Activated naive CD8-positive, alpha-beta T cell treated with anti-CD3 and anti-CD28 coated beads, Interleukin-2, amount 50 U/mL, for 24 hours (primary cell): ENCODE measurements around the gene GRID1.

Experiments
- ATAC-seq: fragments of 150-1000 bp; cut with Tn5 transposase; one replicate; pipeline ENCODE4 v1.10.0; 2021
- DNase-seq: peaks from one replicate; pipeline ENCODE4 v3.0.0; 2021
- H3K27ac Mint-ChIP-seq: one replicate; pipeline ENCODE4 v1.8.0; 2021; ENCODE audit warnings: mild to moderate bottlenecking, mixed read lengths
- H3K27me3 Mint-ChIP-seq: one replicate; pipeline ENCODE4 v1.8.0; 2021; ENCODE audit warnings: mixed read lengths
- H3K36me3 Mint-ChIP-seq: one replicate; pipeline ENCODE4 v1.8.0; 2021; ENCODE audit warnings: low read depth, mixed read lengths
- H3K4me1 Mint-ChIP-seq: one replicate; pipeline ENCODE4 v1.8.0; 2021; ENCODE audit warnings: mixed read lengths
- H3K4me3 Mint-ChIP-seq: one replicate; pipeline ENCODE4 v1.8.0; 2021; ENCODE audit warnings: mild to moderate bottlenecking, moderate library complexity, mixed read lengths
- H3K9me3 Mint-ChIP-seq: one replicate; pipeline ENCODE4 v1.8.0; 2021; ENCODE audit warnings: mixed read lengths

GRID1 gene

GRCh38 chr10:86367152-86367951 is 757 bp upstream of the GRID1 start:
- no peaks in the 10 kb centered on the region for H3K9me3 Mint-ChIP-seq
- ATAC-seq (no peak), DNase-seq (no peak)
- no peak overlapping the region for H3K4me3 Mint-ChIP-seq
- peaks cover 10% of the 10 kb centered on the region for H3K4me1 Mint-ChIP-seq
- H3K36me3 Mint-ChIP-seq = no peaks in the 10 kb centered on the region
- peaks cover 63% of the 10 kb centered on the region for H3K27me3 Mint-ChIP-seq
- H3K27ac Mint-ChIP-seq = no peak overlapping the region

GRCh38 chr10:86366902-86367151 is 232 bp upstream of the GRID1 start:
- peaks cover 62% of the 10 kb centered on the region for H3K27me3 Mint-ChIP-seq
- no peaks in the 10 kb centered on the region for H3K9me3 Mint-ChIP-seq
- DNase-seq = no peak
- no peak for ATAC-seq
- H3K27ac Mint-ChIP-seq = no peak overlapping the region
- H3K4me1 Mint-ChIP-seq = peaks cover 10% of the 10 kb centered on the region
- H3K36me3 Mint-ChIP-seq = no peaks in the 10 kb centered on the region
- H3K4me3 Mint-ChIP-seq = no peak overlapping the region

- Mint-ChIP-seq H3K27me3 (peaks cover 62% of the 10 kb centered on the region), H3K4me3 (peak overlapping the region; percentile 55), H3K27ac (no peak overlapping the region), H3K9me3 (no peaks in the 10 kb centered on the region), H3K4me1 (peaks cover 10% of the 10 kb centered on the region), H3K36me3 (no peaks in the 10 kb centered on the region)
- ATAC-seq = no peak
- no peak for DNase-seq
Observed at GRCh38 chr10:86365346-86366032, 1.1 kb downstream of the GRID1 start.

GRCh38 chr10:86364491-86365345 is 1.9 kb downstream of the GRID1 start:
- DNase-seq = no peak
- H3K27me3 Mint-ChIP-seq = peaks cover 56% of the 10 kb centered on the region
- H3K4me3 Mint-ChIP-seq = no peak overlapping the region

GRCh38 chr10:86363833-86364490 is 2.6 kb downstream of the GRID1 start:
- Mint-ChIP-seq H3K9me3 (no peaks in the 10 kb centered on the region), H3K4me3 (no peak overlapping the region), H3K4me1 (peaks cover 10% of the 10 kb centered on the region), H3K27ac (no peak overlapping the region), H3K27me3 (peaks cover 53% of the 10 kb centered on the region), H3K36me3 (no peaks in the 10 kb centered on the region)
- ATAC-seq (no peak), DNase-seq (no peak)

More at GRCh38 chr10:86364491-86365345, 1.9 kb downstream of the GRID1 start:
- Mint-ChIP-seq H3K4me1 (peaks cover 10% of the 10 kb centered on the region), H3K9me3 (no peaks in the 10 kb centered on the region), H3K36me3 (no peaks in the 10 kb centered on the region), H3K27ac (no peak overlapping the region)
- no peak for ATAC-seq

GRCh38 chr10:86363184-86363832 is 3.3 kb downstream of the GRID1 start:
- H3K27ac Mint-ChIP-seq = no peak overlapping the region
- peaks cover 10% of the 10 kb centered on the region for H3K4me1 Mint-ChIP-seq
- DNase-seq = no peak
- H3K9me3 Mint-ChIP-seq = no peaks in the 10 kb centered on the region
- no peak overlapping the region for H3K4me3 Mint-ChIP-seq
- no peaks in the 10 kb centered on the region for H3K36me3 Mint-ChIP-seq
- no peak for ATAC-seq
- H3K27me3 Mint-ChIP-seq = peaks cover 48% of the 10 kb centered on the region

GRCh38 chr10:86362586-86363183 is 3.9 kb downstream of the GRID1 start:
- Mint-ChIP-seq H3K27ac (no peak overlapping the region), H3K9me3 (no peaks in the 10 kb centered on the region), H3K36me3 (no peaks in the 10 kb centered on the region), H3K4me1 (peaks cover 10% of the 10 kb centered on the region), H3K27me3 (peaks cover 42% of the 10 kb centered on the region), H3K4me3 (no peak overlapping the region)
- DNase-seq = no peak
- ATAC-seq = no peak

GRCh38 chr10:86362129-86362527 is 4.5 kb downstream of the GRID1 start:
- Mint-ChIP-seq H3K27me3 (peaks cover 41% of the 10 kb centered on the region), H3K27ac (no peak overlapping the region), H3K9me3 (no peaks in the 10 kb centered on the region), H3K4me1 (peaks cover 10% of the 10 kb centered on the region), H3K4me3 (no peak overlapping the region), H3K36me3 (no peaks in the 10 kb centered on the region)
- no peak for ATAC-seq
- DNase-seq = no peak

- peaks cover 10% of the 10 kb centered on the region for H3K4me1 Mint-ChIP-seq
- peaks cover 41% of the 10 kb centered on the region for H3K27me3 Mint-ChIP-seq
Observed at GRCh38 chr10:86361156-86362128, 5.2 kb downstream of the GRID1 start.

GRCh38 chr10:86360657-86361056 is 5.9 kb downstream of the GRID1 start:
- no peak overlapping the region for H3K27ac Mint-ChIP-seq
- ATAC-seq = no peak

More at GRCh38 chr10:86361156-86362128, 5.2 kb downstream of the GRID1 start:
- no peak overlapping the region for H3K27ac Mint-ChIP-seq
- H3K36me3 Mint-ChIP-seq = no peaks in the 10 kb centered on the region
- ATAC-seq (no peak), DNase-seq (no peak)
- no peaks in the 10 kb centered on the region for H3K9me3 Mint-ChIP-seq
- no peak overlapping the region for H3K4me3 Mint-ChIP-seq

GRCh38 chr10:86359954-86360353 is 6.6 kb downstream of the GRID1 start:
- peaks cover 7% of the 10 kb centered on the region for H3K4me1 Mint-ChIP-seq
- DNase-seq (no peak), ATAC-seq (no peak)
- H3K4me3 Mint-ChIP-seq = no peak overlapping the region
- peaks cover 31% of the 10 kb centered on the region for H3K27me3 Mint-ChIP-seq
- H3K27ac Mint-ChIP-seq = no peak overlapping the region
- no peaks in the 10 kb centered on the region for H3K36me3 Mint-ChIP-seq
- H3K9me3 Mint-ChIP-seq = no peaks in the 10 kb centered on the region

More at GRCh38 chr10:86360657-86361056, 5.9 kb downstream of the GRID1 start:
- Mint-ChIP-seq H3K4me1 (peaks cover 9% of the 10 kb centered on the region), H3K9me3 (no peaks in the 10 kb centered on the region), H3K27me3 (peaks cover 39% of the 10 kb centered on the region), H3K36me3 (no peaks in the 10 kb centered on the region), H3K4me3 (no peak overlapping the region)
- no peak for DNase-seq

GRCh38 chr10:86359111-86359510 is 7.5 kb downstream of the GRID1 start:
- H3K9me3 Mint-ChIP-seq = no peaks in the 10 kb centered on the region
- peaks cover 5% of the 10 kb centered on the region for H3K4me1 Mint-ChIP-seq
- peaks cover 23% of the 10 kb centered on the region for H3K27me3 Mint-ChIP-seq
- no peaks in the 10 kb centered on the region for H3K36me3 Mint-ChIP-seq
- DNase-seq (no peak), ATAC-seq (no peak)
- H3K27ac Mint-ChIP-seq = no peak overlapping the region
- H3K4me3 Mint-ChIP-seq = no peak overlapping the region

- ATAC-seq (no peak), DNase-seq (no peak)
- Mint-ChIP-seq H3K4me1 (peaks cover 5% of the 10 kb centered on the region), H3K36me3 (no peaks in the 10 kb centered on the region), H3K27ac (no peak overlapping the region), H3K9me3 (no peaks in the 10 kb centered on the region), H3K4me3 (no peak overlapping the region), H3K27me3 (peaks cover 15% of the 10 kb centered on the region)
Observed at GRCh38 chr10:86357676-86358075, 8.9 kb downstream of the GRID1 start.
